Fibroblast of lung (primary cell): Measurements from ENCODE around the gene EXOC6B. TPM values are rescaled to one million over a fixed set of nuclear protein-coding genes. Genes with fewer than 3 reads are reported as not detected.

Experiments
- DNase-seq, 2 donors: peaks; one replicate each; pipeline versions ENCODE4 v3.0.0 to v3.0.0-alpha.2; 2010; ENCODE audit warnings: low read depth in 2 of 2
- H2AFZ ChIP-seq: 2 replicates; pipeline ENCODE4 v1.5.1; 2012; ENCODE audit warnings: low read length, control low read depth, inconsistent platforms
- H3K27ac ChIP-seq: 2 replicates; pipeline ENCODE4 v1.5.1; 2011; ENCODE audit warnings: low read length, control low read depth; ENCODE audit not compliant: insufficient read depth
- H3K27me3 ChIP-seq: 2 replicates; pipeline ENCODE4 v1.5.1; 2011; ENCODE audit warnings: mild to moderate bottlenecking, low read length; ENCODE audit not compliant: control insufficient read depth, insufficient read depth
- H3K36me3 ChIP-seq: 2 replicates; pipeline ENCODE4 v1.5.1; 2011; ENCODE audit warnings: low read length; ENCODE audit not compliant: control insufficient read depth, insufficient read depth
- H3K4me1 ChIP-seq: 2 replicates; pipeline ENCODE4 v1.5.1; 2011; ENCODE audit warnings: low read length; ENCODE audit not compliant: control insufficient read depth, insufficient read depth; ENCODE audit errors: extremely low read depth
- H3K4me2 ChIP-seq: 2 replicates; pipeline ENCODE4 v1.5.1; 2011; ENCODE audit warnings: low read length, control low read depth; ENCODE audit not compliant: insufficient read depth; ENCODE audit errors: extremely low read depth
- H3K4me3 ChIP-seq, 4 experiments: fragments of 200-600 bp in 1 of 4; sonication (generic) in 1 of 4; replicated peaks in 1 of 4; 2 replicates each; pipeline ENCODE4 v1.5.1; 2011 to 2016; ENCODE audit warnings: low read length in 4 of 4, low read depth in 3 of 4, mild to moderate bottlenecking in 3 of 4, control low read depth in 2 of 4, inconsistent platforms in 1 of 4, mixed read lengths in 1 of 4; ENCODE audit not compliant: insufficient read depth in 1 of 4; ENCODE audit errors: control extremely low read depth in 1 of 4
- H3K79me2 ChIP-seq: 2 replicates; pipeline ENCODE4 v1.5.1; 2012; ENCODE audit warnings: mild to moderate bottlenecking, low read length, inconsistent platforms; ENCODE audit not compliant: control insufficient read depth, insufficient read depth
- H3K9ac ChIP-seq: 2 replicates; pipeline ENCODE4 v1.5.1; 2011; ENCODE audit warnings: mild to moderate bottlenecking, low read length, control low read depth; ENCODE audit not compliant: insufficient read depth
- H3K9me3 ChIP-seq: 2 replicates; pipeline ENCODE4 v1.5.1; 2012; ENCODE audit warnings: low read depth, low read length; ENCODE audit not compliant: control insufficient read depth, insufficient read depth
- H4K20me1 ChIP-seq: 2 replicates; pipeline ENCODE4 v1.5.1; 2011; ENCODE audit warnings: low read length; ENCODE audit not compliant: control insufficient read depth, insufficient read depth; ENCODE audit errors: extremely low read depth
- EZH2 ChIP-seq: IDR thresholded peaks from 2 replicates; pipeline ENCODE4 v1.5.1; 2012; ENCODE audit warnings: low read length, control low read depth, mild to moderate bottlenecking; ENCODE audit errors: missing control alignments
- polyA plus RNA-seq, 2 donors: library from polyadenylated mRNA; depleted of rRNA in 1 of 2; stranded (reverse) in 1 of 2; unstranded in 1 of 2; fragments of >200 nt; gene quantifications; 2 replicates each; pipeline ENCODE4 v1.2.1, GENCODE V29; 2011 to 2012; ENCODE audit warnings: missing spikeins in 1 of 2
- total RNA-seq: library from RNA; depleted of rRNA; stranded (reverse); fragments of >200 nt; gene quantifications from 2 replicates; pipeline ENCODE4 v1.2.1, GENCODE V29; 2014
- TF ChIP-seq, protein P1 (sequence below), 2 donors: IDR thresholded peaks in 1 of 2; conservative IDR thresholded peaks in 1 of 2; 1 replicate in 1 of 2; 2 replicates in 1 of 2; pipeline ENCODE4 v1.5.1; 2011 to 2012; ENCODE audit warnings: low read length in 2 of 2, control low read depth in 1 of 2, inconsistent platforms in 1 of 2, low read depth in 1 of 2, mild to moderate bottlenecking in 1 of 2

Gene EXOC6B
- total and polyA plus RNA-seq, 2 donors (not counting 1 experiment from before 2014, with no cell fraction given) = 26.3 to 36.5 TPM

DNA sequence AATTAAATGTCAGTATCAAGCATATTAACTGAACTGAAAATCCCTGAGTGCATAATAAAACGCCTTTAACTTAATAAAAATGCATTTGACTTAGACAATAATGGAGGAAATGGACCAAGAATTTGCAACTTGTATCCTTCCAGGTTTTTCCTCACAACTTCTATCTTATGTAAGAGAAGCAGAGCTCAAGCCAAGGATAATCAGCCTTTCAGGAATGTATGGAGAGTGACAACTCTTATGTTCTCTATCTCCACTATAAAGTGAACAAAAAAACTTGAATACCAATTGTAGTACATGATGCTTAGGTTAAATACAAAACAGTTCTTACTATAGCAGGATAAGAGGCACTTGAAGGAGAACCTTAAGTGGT is 613.4 kb downstream of the EXOC6B start:
- no peaks in the 10 kb centered on the region for H3K36me3 ChIP-seq
- no peak overlapping the region for H3K4me2 ChIP-seq
- peak in 1 of 2 donors; percentile 21 for DNase-seq
- peaks cover 5% of the 10 kb centered on the region for H3K4me1 ChIP-seq
- H3K27me3 ChIP-seq = no peaks in the 10 kb centered on the region
- H3K9me3 ChIP-seq = no peaks in the 10 kb centered on the region
- no peak overlapping the region for H3K4me3 ChIP-seq
- no peaks in the 10 kb centered on the region for H3K79me2 ChIP-seq
- no peaks in the 10 kb centered on the region for H4K20me1 ChIP-seq
- no peak overlapping the region for H2AFZ ChIP-seq
- no peak overlapping the region for H3K27ac ChIP-seq
- TF ChIP-seq EZH2 = no peak
- TF ChIP-seq, protein P1, sequence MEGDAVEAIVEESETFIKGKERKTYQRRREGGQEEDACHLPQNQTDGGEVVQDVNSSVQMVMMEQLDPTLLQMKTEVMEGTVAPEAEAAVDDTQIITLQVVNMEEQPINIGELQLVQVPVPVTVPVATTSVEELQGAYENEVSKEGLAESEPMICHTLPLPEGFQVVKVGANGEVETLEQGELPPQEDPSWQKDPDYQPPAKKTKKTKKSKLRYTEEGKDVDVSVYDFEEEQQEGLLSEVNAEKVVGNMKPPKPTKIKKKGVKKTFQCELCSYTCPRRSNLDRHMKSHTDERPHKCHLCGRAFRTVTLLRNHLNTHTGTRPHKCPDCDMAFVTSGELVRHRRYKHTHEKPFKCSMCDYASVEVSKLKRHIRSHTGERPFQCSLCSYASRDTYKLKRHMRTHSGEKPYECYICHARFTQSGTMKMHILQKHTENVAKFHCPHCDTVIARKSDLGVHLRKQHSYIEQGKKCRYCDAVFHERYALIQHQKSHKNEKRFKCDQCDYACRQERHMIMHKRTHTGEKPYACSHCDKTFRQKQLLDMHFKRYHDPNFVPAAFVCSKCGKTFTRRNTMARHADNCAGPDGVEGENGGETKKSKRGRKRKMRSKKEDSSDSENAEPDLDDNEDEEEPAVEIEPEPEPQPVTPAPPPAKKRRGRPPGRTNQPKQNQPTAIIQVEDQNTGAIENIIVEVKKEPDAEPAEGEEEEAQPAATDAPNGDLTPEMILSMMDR (conservative IDR thresholded peaks at IDR 0.05 in 1 of 2, IDR thresholded peaks at IDR 0.05 in 1 of 2; ENCODE audit: low read depth in 1 of 2, low read length in 2 of 2) = no peak
- H3K9ac ChIP-seq = no peak overlapping the region

DNA sequence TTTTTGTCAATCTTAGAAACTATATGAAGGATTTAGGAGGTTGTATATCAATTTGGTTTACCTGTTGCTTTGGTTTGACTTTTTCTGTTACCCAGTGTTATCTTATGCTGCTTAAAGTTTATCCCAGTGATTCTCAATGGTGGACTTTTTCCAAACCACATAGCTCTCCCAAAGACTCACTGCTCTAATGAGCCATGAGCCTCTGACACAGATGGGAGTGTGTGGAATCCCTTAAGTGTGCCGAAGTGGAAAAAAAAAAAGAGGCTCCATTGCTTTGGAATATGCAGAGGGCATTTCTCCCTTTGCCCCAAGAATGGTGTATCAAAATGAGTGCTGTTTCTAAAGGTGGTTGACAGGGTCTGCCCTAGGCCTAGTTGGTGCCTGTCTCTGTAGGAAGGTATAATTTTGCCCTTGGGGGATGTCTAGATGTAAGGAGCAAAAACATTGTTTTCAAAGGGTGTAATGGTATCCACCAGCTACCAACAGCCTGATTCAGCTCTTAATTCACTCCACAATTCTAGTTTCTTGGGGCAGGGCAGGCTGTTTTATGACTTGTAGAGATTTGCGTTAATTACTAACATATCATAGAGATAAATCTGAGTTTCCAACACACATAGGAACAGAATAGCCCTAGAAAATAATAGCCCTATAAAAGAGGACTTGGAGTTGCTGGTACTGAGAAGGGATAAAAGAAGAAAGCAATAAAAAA is 613.9 kb downstream of the EXOC6B start:
- H3K4me3 ChIP-seq = no peak overlapping the region
- peaks cover 5% of the 10 kb centered on the region for H3K4me1 ChIP-seq
- DNase-seq = peak; percentile 22 to 94
- no peak overlapping the region for H3K27ac ChIP-seq
- TF ChIP-seq, protein P1 (conservative IDR thresholded peaks at IDR 0.05 in 1 of 2, IDR thresholded peaks at IDR 0.05 in 1 of 2; ENCODE audit: low read depth in 1 of 2, low read length in 2 of 2) = no peak
- TF ChIP-seq EZH2 = no peak
- no peaks in the 10 kb centered on the region for H3K27me3 ChIP-seq
- H3K4me2 ChIP-seq = no peak overlapping the region
- no peak overlapping the region for H3K9ac ChIP-seq
- H3K9me3 ChIP-seq = no peaks in the 10 kb centered on the region
- no peaks in the 10 kb centered on the region for H3K36me3 ChIP-seq
- H4K20me1 ChIP-seq = no peaks in the 10 kb centered on the region
- no peak overlapping the region for H2AFZ ChIP-seq
- no peaks in the 10 kb centered on the region for H3K79me2 ChIP-seq

DNA sequence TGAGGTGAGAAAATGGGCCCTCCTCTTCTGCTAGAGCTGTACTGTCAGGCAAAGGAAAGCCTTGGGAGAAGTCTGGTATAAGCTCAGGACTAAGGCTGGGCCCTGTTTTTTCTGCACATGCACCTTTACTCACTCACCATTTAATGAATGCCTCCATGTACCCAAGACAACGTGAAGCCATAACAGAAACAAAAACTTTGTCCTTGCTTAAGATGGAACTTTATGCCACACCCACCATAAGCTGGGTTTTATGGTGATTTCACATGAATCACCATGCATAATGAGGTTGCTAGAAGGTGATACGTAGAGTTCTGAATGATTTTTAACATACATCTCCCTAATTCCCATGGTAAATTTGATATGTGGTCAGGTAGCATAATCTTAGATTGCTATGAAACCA is 614.5 kb downstream of the EXOC6B start:
- H3K4me2 ChIP-seq = no peak overlapping the region

More for the DNA sequence above, 614.5 kb downstream of the EXOC6B start:
- no peaks in the 10 kb centered on the region for H4K20me1 ChIP-seq
- H3K36me3 ChIP-seq = no peaks in the 10 kb centered on the region
- H2AFZ ChIP-seq = no peak overlapping the region
- H3K27me3 ChIP-seq = no peaks in the 10 kb centered on the region
- H3K4me3 ChIP-seq = no peak overlapping the region
- no peaks in the 10 kb centered on the region for H3K9me3 ChIP-seq
- H3K79me2 ChIP-seq = no peaks in the 10 kb centered on the region
- TF ChIP-seq, protein P1 (conservative IDR thresholded peaks at IDR 0.05 in 1 of 2, IDR thresholded peaks at IDR 0.05 in 1 of 2; ENCODE audit: low read depth in 1 of 2, low read length in 2 of 2) = no peak
- TF ChIP-seq EZH2 = no peak
- H3K9ac ChIP-seq = no peak overlapping the region
- H3K4me1 ChIP-seq = peaks cover 5% of the 10 kb centered on the region
- DNase-seq = peak in 1 of 2 donors; percentile 75
- no peak overlapping the region for H3K27ac ChIP-seq
